GM21786 (cell line): ENCODE results near the gene SFXN3.

ENCODE experiments used
- ATAC-seq: cut with Tn5 transposase; IDR thresholded peaks from one replicate; pipeline ENCODE4 v1.9.1; 2021; ENCODE audit not compliant: unreplicated experiment

Gene SFXN3

GRCh38 chr10:101031128-101031795 is at the start of gene SFXN3, which contains the start of gene PDZD7:
Gene SFXN3, plus strand, starts transcription at chr10:101031234. Its CDS starts 3,461 bp downstream, at chr10:101034695.
Gene PDZD7, minus strand, starts transcription at chr10:101031129. Its CDS starts 910 bp downstream, at chr10:101030219.
- peak; percentile 86 for ATAC-seq

GRCh38 chr10:100982916-100983830 is 47.9 kb upstream of the SFXN3 start:
- no peak for ATAC-seq

GRCh38 chr10:100983868-100984671 is 47.0 kb upstream of the SFXN3 start:
- no peak for ATAC-seq

GRCh38 chr10:100984672-100985177 is 46.3 kb upstream of the SFXN3 start:
- no peak for ATAC-seq

GRCh38 chr10:100985336-100985735 is 45.7 kb upstream of the SFXN3 start:
- no peak for ATAC-seq

GRCh38 chr10:100986623-100986951 is 44.4 kb upstream of the SFXN3 start:
- ATAC-seq = no peak

GRCh38 chr10:100986952-100987684 is 43.9 kb upstream of the SFXN3 start, which contains the start of the genes MRPL43 and TWNK:
Gene MRPL43, minus strand, starts transcription at chr10:100987497. Its CDS starts 54 bp downstream, at chr10:100987443.
Gene TWNK, plus strand, starts transcription at chr10:100987543. Its CDS starts 668 bp downstream, at chr10:100988211.
- ATAC-seq = peak; percentile 82

GRCh38 chr10:100987685-100988049 is 43.4 kb upstream of the SFXN3 start:
- peak; percentile 10 for ATAC-seq

GRCh38 chr10:100988166-100988565 is 42.9 kb upstream of the SFXN3 start:
- ATAC-seq = no peak

GRCh38 chr10:100989088-100989487 is 41.9 kb upstream of the SFXN3 start:
- ATAC-seq = no peak

GRCh38 chr10:100993986-100994708 is 36.9 kb upstream of the SFXN3 start:
- no peak for ATAC-seq

- ATAC-seq = no peak
These were observed 35.9 kb upstream of the SFXN3 start for GRCh38 chr10:100995181-100995580.

- ATAC-seq = no peak
These were observed 34.2 kb upstream of the SFXN3 start for GRCh38 chr10:100996678-100997359.

- peak; percentile 26 for ATAC-seq
These were observed 33.5 kb upstream of the SFXN3 start for GRCh38 chr10:100997360-100998182.

GRCh38 chr10:100998183-100998990 is 32.6 kb upstream of the SFXN3 start:
- peak; percentile 35 for ATAC-seq

GRCh38 chr10:100998991-100999741 is 31.9 kb upstream of the SFXN3 start:
- peak; percentile 34 for ATAC-seq

GRCh38 chr10:100999742-101000126 is 31.3 kb upstream of the SFXN3 start, which contains the start of gene LZTS2:
Gene LZTS2, plus strand, starts transcription at chr10:100999808. Its CDS starts 2,731 bp downstream, at chr10:101002539.
- no peak for ATAC-seq
